ENCODE results near the gene PSME2. TPM values are rescaled to one million over a fixed set of nuclear protein-coding genes. Genes with fewer than 3 reads are reported as not detected.
A peak's percentile ranks its signal among the peaks of the same experiment; 100 is the strongest.

The PSME2 gene
- total and polyA plus RNA-seq, 2 of the 13 experiments (the other 11 are each of a cell fraction or from before 2014, with no cell fraction given), result 332 to 716 TPM

DNA sequence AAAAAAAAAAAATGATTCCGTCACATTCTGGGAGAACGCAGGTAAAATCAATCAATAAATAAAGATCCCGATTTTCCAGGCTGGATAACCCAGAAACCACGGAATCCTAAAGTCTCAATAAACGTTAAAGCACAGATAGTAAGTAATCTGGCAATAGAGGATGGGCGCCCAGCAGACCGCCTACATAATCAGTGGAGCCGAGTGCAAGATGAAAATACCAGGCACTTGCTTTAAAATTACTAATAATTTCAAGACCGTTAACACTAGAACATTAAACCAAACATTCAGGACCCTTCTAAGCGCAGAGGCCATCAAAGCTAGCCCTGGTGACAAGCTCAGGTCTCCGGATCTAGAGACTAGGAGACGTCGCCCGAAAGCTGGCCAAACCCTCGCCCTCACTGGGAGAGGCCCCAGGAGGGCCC lies 33.0 kb downstream of the PSME2 start (continued):
- TF ChIP-seq GPN1 (CRISPR knock-in tag; IDR thresholded peaks at IDR 0.05; ENCODE audit: borderline replicate concordance) (0 out of 2 replicates have a peak, but pooled peaks have one; percentile 69), SALL1 (CRISPR knock-in tag; IDR thresholded peaks at IDR 0.05) (no peak), ZNF773 (CRISPR knock-in tag; IDR thresholded peaks at IDR 0.05; ENCODE audit: borderline replicate concordance) (peak; percentile 73; the same call in 1 of the 2 replicates), SMYD3 (CRISPR knock-in tag; IDR thresholded peaks at IDR 0.05) (no peak), ZNF576 (CRISPR knock-in tag; IDR thresholded peaks at IDR 0.05) (no peak), ZBTB33 (CRISPR knock-in tag; IDR thresholded peaks at IDR 0.05) (no peak), ZNF17 (CRISPR knock-in tag; IDR thresholded peaks at IDR 0.05) (peak; percentile 52; the same call in 1 of the 2 replicates), ZNF546 (CRISPR knock-in tag; conservative IDR thresholded peaks at IDR 0.05) (0 out of 2 replicates have a peak, but pooled peaks have one; percentile 62), ZNF790 (CRISPR knock-in tag; IDR thresholded peaks at IDR 0.05; ENCODE audit: borderline replicate concordance) (no peak), TEF (CRISPR knock-in tag; IDR thresholded peaks at IDR 0.05) (peak; percentile 91; the same call in 1 of the 2 replicates), ZSCAN12 (CRISPR knock-in tag; IDR thresholded peaks at IDR 0.05) (0 out of 2 replicates have a peak, but pooled peaks have one; percentile 6), KLF9 (CRISPR knock-in tag; IDR thresholded peaks at IDR 0.05; ENCODE audit: low read depth) (no peak), SATB2 (CRISPR knock-in tag; IDR thresholded peaks at IDR 0.05) (peak; percentile 66; the same call in 1 of the 2 replicates), SRSF1 (optimal IDR thresholded peaks at IDR 0.05; ENCODE audit: low read depth, low read length) (no peak), RNF219 (CRISPR knock-in tag; IDR thresholded peaks at IDR 0.05) (0 out of 2 replicates have a peak, but pooled peaks have one; percentile 39)
- TF ChIP-seq, protein P1, sequence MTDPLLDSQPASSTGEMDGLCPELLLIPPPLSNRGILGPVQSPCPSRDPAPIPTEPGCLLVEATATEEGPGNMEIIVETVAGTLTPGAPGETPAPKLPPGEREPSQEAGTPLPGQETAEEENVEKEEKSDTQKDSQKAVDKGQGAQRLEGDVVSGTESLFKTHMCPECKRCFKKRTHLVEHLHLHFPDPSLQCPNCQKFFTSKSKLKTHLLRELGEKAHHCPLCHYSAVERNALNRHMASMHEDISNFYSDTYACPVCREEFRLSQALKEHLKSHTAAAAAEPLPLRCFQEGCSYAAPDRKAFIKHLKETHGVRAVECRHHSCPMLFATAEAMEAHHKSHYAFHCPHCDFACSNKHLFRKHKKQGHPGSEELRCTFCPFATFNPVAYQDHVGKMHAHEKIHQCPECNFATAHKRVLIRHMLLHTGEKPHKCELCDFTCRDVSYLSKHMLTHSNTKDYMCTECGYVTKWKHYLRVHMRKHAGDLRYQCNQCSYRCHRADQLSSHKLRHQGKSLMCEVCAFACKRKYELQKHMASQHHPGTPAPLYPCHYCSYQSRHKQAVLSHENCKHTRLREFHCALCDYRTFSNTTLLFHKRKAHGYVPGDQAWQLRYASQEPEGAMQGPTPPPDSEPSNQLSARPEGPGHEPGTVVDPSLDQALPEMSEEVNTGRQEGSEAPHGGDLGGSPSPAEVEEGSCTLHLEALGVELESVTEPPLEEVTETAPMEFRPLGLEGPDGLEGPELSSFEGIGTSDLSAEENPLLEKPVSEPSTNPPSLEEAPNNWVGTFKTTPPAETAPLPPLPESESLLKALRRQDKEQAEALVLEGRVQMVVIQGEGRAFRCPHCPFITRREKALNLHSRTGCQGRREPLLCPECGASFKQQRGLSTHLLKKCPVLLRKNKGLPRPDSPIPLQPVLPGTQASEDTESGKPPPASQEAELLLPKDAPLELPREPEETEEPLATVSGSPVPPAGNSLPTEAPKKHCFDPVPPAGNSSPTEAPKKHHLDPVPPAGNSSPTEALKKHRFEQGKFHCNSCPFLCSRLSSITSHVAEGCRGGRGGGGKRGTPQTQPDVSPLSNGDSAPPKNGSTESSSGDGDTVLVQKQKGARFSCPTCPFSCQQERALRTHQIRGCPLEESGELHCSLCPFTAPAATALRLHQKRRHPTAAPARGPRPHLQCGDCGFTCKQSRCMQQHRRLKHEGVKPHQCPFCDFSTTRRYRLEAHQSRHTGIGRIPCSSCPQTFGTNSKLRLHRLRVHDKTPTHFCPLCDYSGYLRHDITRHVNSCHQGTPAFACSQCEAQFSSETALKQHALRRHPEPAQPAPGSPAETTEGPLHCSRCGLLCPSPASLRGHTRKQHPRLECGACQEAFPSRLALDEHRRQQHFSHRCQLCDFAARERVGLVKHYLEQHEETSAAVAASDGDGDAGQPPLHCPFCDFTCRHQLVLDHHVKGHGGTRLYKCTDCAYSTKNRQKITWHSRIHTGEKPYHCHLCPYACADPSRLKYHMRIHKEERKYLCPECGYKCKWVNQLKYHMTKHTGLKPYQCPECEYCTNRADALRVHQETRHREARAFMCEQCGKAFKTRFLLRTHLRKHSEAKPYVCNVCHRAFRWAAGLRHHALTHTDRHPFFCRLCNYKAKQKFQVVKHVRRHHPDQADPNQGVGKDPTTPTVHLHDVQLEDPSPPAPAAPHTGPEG (CRISPR knock-in tag; IDR thresholded peaks at IDR 0.05), result no peak
- TF ChIP-seq, protein P2, sequence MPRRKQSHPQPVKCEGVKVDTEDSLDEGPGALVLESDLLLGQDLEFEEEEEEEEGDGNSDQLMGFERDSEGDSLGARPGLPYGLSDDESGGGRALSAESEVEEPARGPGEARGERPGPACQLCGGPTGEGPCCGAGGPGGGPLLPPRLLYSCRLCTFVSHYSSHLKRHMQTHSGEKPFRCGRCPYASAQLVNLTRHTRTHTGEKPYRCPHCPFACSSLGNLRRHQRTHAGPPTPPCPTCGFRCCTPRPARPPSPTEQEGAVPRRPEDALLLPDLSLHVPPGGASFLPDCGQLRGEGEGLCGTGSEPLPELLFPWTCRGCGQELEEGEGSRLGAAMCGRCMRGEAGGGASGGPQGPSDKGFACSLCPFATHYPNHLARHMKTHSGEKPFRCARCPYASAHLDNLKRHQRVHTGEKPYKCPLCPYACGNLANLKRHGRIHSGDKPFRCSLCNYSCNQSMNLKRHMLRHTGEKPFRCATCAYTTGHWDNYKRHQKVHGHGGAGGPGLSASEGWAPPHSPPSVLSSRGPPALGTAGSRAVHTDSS (CRISPR knock-in tag; conservative IDR thresholded peaks at IDR 0.05), result peak; percentile 91; the same call in 1 of the 2 replicates
